Measurements from ENCODE around the gene DENND11.

The DENND11 gene

DNA sequence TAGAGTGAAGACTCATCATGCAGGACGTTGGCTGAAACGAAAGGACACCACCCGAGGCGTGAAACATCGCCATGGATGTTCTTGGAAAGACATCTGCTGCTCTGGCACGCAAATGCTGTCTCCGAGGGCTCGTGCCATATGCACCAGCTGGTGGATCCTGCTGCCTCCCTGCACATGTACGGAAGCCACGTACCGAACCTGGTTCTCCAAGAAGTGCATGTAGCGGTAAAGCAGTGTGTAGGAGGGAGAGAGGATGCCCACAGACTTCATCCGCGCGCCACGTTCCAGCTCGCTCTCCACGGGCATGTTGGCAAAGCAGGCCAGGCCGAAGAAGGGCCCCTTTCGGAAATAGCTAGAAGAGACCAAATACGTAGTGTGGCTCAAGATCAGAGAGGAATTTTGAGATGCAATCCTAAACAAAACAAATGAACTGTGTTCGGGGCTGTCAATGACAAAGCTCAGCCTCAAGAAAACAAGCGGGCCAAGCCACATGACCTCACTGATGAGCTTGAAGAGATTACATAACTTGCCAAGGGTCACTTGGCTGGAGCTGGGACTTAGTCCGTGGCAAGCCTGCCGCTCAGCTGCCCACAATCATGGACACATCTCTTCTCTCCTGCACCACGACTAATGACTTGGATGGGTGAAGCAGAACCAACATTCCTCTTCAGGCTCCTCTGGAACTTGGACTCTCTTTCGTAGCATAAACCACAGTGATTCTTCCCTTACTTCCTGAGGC, 16.5 kb downstream of the DENND11 start:
- DNase-seq (ENCODE audit: low read depth) = no peak

DNA sequence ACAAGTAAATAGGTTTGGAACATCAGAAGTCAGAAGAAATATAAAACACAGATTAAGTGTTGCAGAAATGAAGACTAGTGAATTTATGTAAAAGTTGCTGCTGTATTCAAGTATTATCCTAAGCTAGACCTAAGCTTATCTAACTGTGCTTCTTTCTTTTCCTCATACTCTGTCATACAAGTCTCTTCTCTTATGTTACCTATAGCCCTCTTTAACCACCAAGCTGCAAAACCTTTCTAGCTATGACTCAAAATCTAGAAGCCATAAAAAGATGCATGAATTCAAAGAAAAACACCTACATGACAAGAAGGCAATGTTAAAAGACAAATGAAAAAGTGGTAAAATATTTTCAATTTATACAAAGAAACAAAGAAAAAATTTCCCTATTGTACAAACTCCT, 23.0 kb downstream of the DENND11 start:
- no peak for DNase-seq (ENCODE audit: low read depth)

DNA sequence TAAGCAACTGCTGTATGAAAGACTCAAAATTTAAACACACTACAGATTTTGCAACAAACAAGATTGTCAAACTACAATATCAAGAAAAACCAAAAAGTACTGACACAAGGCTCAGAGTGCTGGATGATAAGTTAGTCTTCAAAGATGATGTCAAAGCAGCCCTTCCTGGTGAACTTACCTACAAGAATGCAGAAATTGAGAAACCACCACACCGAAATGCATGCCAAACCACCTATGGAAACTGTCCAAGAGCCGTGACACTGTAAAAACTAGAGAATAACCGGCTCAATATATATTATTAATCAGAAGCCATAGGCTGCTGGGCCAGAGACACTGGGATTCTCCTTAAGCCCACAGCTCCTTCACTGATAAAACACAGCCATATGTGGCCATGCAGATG, 25.3 kb downstream of the DENND11 start:
- DNase-seq (ENCODE audit: low read depth) = no peak

DNA sequence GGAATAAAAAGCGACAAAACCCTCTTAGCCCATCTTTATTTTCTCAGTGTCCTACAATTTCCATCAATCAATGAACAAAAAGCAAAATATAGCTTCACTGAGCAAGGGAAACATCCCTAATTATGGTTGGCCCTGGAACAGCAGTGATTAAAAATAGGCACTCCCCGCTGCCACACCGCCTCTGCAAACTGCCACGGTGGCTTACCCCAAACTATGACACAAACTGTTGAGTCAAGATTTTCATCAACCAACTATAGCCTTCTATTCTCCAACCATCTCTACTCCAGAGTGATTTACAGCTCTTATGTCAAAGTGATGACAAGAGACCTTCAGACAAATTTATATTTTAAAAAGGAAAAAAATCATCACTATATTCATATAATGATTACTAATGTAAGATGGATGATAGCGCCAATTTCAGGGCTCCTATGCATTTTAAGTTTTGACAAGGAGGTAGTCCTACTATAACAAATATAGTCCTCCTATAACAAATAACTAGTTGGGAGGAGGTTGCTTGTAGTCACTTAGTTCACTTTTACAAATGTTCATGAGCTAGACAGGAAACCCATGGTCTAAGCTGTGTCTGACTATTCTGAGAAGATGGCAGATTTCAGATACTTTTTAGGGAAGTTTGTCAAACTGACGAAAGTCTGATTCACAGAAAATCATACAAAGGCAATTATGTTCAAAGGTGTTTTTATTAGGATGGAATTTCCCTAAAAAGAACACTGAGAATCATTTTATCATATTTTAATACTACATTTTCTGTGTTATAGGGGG, 26.3 kb downstream of the DENND11 start:
- no peak for DNase-seq (ENCODE audit: low read depth)

DNA sequence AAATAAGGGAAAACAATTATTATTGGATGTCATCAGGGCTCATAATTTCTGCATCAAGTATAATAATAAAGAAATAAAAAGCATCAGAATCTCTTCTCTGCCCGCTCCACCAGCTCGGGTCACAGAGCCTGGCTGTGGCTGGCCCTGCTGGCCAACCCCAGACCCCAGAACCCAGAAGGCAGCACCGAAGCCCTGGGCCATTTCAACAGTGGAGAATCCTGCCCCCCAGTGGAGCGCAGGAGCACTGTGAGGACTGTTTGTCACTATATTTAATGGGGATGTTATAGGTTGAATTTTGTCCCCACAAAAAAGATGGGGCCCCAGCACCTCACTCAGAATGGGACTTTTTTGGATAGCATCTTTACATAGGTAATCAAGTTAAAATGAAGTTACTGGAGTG, 27.3 kb downstream of the DENND11 start:
- DNase-seq (ENCODE audit: low read depth) = no peak

DNA sequence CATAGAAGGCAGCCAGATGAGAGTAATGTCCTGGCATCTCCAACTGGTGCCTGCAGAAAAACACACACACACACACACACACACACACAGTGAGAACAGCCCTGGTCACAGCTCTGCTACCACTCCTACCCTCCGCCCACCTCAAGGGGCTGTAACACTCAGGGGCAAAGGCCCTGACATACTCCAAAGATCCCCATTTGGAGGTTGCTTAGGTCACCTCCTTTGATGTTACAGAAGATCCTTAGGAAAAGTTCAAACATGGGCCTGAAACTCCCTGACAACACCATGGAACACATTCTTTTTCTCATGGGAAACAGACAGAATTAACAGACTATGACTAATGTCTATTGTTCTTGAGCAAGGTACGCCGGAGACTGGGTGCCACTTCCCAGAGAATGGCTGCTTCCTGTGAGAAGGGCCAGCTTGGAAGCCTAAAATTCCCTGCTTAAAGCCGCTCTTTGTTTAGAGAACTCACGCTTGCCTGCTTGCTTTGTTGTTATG, 27.7 kb downstream of the DENND11 start:
- no peak for DNase-seq (ENCODE audit: low read depth)

DNA sequence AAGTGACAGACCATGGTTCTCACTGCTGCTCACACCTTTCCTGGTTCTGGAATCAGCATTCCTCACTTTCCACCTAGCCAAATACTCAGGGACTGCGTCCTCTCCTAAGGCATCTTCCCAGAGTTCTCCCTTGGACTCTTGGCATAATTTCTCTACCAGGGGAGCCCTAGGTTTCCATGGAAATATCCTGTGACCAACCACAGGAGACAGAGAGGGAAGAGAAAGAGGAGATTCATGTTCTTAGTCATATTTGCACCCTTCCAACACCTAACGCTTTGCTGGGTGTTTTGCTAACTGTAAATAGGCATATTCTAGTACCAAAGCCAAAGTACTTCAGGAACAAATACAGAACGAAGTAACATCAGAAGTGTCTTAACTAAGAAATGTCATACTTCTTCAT, 28.6 kb downstream of the DENND11 start:
- no peak for DNase-seq (ENCODE audit: low read depth)

DNA sequence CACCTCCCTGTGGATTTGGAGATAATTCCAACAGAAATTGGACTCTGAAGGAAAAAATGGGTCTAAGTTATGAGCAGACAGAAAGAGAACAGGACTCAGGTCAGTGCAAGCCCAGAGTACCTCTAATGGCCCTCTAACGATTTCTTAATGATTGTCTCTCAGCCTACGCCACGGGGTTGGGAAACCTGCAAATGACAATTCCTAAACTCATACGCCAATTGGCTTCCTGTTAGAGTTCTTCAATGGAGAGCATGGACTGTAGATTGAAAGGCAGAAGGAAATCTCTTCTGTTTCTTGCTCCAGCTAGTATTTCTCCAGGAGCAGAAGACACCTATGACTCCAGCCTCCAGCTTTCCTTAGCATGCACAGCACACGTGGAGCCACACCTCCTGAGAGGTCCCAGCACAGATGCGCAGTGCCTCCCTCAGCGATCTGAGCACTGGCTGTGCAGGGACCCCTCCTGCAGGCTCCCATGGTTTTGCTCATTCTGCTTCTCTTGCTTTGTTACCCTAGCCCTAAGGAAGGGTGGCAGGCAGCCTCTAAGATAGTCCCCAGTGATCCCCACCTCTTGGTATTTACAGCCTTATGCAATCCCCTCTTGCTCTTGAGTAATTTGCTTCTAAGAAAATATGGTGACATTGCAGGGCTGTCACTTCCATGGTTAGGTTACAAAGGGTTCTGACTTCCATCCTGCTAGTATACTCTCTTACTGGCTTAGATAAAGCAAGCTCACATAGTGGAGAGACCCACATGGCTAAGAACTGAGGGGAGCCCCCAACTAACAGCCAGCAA, 30.1 kb downstream of the DENND11 start:
- DNase-seq (ENCODE audit: low read depth) = no peak

DNA sequence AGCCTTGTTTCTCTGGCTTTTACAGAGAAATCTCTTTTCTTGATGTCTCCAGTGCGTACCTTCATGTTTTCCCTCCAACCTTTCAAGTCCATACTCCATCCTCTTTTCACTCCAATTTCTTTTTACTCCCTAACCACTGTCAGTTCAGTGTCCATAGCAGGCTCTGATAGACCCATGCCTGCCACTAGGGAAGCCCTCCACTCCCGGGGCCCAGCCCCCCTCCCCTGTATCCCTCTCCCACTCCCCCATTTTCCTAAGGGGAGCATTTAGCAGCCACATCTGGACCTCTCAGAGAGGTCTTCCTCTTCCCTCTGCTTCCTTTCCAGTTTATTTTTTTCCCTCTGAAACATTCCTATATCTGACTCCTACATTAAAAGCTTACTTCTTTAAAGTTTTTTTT, 33.1 kb downstream of the DENND11 start:
- DNase-seq (ENCODE audit: low read depth) = no peak

DNA sequence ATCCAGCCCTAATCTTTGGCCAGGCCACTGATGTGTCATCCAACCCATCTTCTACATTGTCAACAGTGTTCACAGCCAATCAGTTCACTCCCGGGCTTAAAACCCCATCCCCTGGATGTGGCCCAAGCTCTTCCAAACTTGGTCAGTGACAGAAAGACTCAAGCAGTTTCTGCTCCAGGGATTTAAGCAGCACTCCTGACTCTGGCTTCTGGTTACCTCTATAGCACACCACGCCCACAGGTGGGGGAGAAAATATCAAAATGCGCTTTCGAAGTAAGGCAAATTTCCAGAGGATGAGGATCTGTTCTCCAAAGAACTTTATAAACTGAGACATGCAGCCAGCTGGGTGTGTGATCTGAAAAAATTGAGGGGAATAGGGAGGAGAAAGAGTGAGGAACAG, 35.9 kb downstream of the DENND11 start:
- DNase-seq (ENCODE audit: low read depth) = no peak

DNA sequence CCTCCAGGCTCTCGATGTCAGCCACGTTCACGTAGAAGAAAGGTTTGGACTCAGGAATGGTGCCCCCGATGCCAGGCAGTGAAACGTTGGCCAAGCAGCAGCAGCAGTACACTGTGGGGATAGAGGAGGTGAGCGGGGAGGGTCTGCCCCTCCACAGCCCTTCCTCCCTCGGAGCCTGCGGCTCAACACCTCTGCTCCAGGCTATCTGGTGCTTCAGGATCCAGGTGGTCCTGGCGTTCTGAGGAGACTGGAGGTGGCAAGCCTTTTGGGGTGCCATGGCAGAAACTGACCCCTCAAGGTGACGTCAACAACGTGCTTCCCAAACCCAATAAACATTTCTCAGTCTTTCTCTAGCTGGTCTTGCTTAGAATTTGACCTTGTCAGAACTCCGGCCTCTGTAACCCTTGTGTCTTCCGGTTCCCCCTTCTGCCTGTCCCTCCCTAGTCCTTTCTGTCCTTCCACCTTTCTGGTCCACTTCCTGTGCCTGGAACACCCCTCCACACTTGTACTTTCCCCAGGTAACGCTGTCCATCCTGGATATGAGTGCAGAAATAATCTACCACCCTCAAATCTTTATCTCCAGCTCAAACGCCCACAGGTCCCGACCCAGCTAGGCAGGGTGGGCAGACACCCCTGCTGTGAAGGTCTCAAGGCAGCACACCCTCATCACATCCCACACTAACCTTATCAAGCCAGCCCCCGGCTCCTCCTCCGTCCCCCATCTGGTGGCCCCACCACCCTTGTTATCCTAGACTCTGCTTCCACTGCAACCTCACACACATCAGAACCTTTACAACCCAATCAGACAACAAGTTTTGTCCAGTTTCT, 36.5 kb downstream of the DENND11 start:
- DNase-seq (ENCODE audit: low read depth) = no peak

DNA sequence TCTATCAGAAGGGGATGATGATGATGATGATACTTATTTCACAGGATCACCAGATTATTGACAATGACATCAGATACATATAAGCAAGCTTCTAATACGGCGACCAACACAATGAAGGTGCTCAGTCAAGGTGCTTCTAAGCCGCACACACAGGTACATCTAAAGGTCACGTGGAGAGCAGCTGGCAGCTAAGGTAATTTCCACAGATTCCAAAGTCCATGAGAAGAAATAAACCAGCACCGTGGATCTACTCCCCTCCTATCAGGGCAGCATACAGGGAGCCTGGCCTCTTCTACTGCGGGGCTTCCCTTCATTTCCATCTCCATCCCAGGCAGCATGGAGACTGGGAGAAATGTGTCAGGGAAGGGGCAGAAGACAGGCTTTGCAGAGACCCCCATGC, 37.5 kb downstream of the DENND11 start:
- DNase-seq (ENCODE audit: low read depth) = no peak

DNA sequence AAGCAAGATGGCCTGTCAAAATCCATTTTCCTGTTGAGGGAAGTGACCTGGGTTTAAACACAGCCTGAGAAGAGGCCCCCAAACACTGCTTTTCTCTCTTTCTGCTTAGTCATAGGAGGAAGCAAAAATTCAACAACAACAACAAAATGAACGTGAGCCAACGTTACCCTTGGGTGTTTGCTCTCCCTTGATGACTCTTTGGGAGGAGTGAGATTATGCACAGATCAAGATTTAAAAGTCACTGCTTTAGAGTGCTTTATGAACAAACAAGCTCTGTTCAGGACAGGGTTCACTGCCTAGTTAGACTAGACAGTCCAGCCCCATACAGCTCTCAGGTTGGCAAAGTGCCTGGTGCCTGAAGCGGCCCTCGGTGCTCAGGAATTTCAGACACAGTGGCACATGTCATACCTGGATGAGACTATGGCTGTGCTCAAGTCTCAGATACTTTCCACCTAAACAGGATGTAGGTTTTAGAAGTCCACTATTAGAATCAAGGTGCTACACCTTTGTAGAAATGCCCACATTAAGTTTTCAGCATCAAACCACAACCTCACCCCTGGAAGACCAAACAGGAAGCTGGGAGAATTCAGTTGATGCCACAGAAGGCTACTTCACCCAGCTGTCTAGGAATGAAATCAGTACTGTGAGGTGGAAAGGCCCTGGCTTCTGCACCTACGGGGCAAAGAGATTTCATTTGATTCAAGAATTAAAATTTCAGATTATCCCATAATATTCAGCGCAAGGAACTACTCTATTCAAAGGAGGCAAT, 38.7 kb downstream of the DENND11 start:
- no peak for DNase-seq (ENCODE audit: low read depth)

DNA sequence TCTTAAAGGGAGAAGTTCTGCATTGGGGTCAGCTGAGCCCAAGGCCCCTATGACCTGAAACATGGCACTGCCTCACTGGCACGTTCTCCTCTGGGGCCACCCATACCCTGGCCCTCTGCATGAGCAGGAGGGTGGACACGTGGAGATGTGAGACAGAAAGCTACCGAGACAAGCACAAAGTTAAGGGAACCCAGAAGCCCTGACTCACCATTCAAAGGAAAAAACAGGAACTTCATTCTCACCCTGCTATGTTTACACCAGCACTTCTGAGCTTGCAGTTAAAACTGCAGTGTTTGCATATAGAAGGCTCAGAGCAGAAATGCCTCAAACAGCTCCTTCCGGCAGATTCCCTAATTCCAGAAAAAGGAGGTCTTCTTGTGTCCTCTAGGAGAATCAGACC, 41.7 kb downstream of the DENND11 start:
- no peak for DNase-seq (ENCODE audit: low read depth)

DNA sequence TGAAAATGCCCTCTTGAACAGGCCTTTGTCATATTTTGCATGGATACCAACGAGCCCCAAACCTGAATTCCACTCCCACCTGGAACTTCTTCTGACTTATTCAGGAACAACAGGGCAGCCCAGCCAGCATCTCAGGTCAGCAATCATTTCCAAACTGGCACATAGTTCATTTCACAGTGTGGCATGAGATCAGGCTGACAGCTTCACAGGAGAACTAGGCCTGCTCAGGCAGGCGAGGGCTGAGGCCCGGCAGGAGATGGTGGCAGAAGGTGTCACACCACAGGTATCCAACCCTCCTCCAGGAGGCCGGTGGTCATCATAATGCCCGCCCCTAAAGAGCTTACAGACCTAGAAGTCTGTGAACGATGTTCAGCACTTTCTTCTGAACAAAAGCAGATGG, 42.5 kb downstream of the DENND11 start:
- no peak for DNase-seq (ENCODE audit: low read depth)

DNA sequence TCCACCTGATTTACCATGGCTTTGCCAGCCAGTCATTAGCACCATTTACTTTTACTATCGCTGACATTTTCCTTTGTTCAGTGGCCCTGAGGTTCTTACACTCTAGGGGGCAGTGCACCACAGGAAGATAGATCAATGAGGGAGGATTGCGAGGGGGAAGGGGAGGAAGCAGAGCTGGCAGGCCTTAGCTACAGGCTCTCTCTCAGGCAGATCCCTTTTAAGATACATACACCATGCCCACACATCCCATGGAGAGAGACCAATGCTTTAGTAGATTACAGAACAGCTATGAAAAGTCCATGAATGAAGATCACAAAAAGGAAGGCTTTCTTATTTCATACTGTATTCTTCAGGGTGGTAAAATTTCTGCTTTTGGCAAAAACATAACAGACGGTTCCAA, 47.4 kb downstream of the DENND11 start:
- peak; percentile 11 for DNase-seq (ENCODE audit: low read depth)

DNA sequence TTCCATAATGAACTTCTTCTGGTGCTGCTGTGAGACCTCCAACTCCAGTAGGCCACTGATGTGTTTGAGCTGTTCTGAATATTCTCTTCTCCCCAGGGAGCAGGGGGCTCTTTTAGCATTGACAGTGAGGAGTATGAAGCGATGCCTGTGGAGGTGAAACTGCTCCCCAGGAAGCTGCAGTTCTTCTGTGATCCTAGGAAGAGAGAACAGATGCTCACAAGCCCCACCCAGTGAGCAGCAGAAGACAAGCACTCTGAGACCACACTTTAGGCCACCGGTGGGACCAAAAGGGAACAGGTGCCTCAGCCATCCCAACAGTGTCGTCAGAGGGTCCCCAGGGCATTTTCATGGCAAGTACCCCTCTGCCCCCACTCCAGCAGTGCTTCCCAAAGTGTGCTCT, 49.3 kb downstream of the DENND11 start:
- no peak for DNase-seq (ENCODE audit: low read depth)

Data from GM04504 (cell line).